SK-N-MC (cell line): Measurements from ENCODE around the gene ERG.

Experiments used
- DNase-seq: peaks from one replicate; pipeline ENCODE4 v3.0.0-alpha.2; 2011; ENCODE audit warnings: low read depth, low spot score
- H3K27ac ChIP-seq: fragments of 200-600 bp; sonication (generic); 2 replicates; pipeline ENCODE4 v1.5.1; 2016; ENCODE audit warnings: mixed run types
- H3K36me3 ChIP-seq: fragments of 200-600 bp; sonication (generic); 2 replicates; pipeline ENCODE4 v1.6.1; 2017; ENCODE audit warnings: antibody characterized with exemption, low read length, mixed read lengths; ENCODE audit not compliant: insufficient read depth
- H3K4me3 ChIP-seq: fragments of 200-600 bp; sonication (generic); 2 replicates; pipeline ENCODE4 v1.5.1; 2016
- H3K9ac ChIP-seq: fragments of 200-600 bp; sonication (generic); 2 replicates; pipeline ENCODE4 v1.8.0; 2017; ENCODE audit warnings: mixed run types, mixed read lengths; ENCODE audit not compliant: insufficient read length
- H3K9me3 ChIP-seq: fragments of 200-600 bp; sonication (generic); 2 replicates; pipeline ENCODE4 v1.6.1; 2017; ENCODE audit warnings: low read depth, mild to moderate bottlenecking, antibody characterized with exemption, low read length, moderate library complexity, mixed read lengths
- EZH2 ChIP-seq: fragments of 200-600 bp; sonication (generic); IDR thresholded peaks from one replicate; pipeline ENCODE4 v1.6.1; 2017; ENCODE audit warnings: antibody characterized with exemption
- FOXP2 ChIP-seq: optimal IDR thresholded peaks from 2 replicates; pipeline ENCODE3; 2011; ENCODE audit warnings: mild to moderate bottlenecking, moderate library complexity; ENCODE audit not compliant: insufficient read depth; ENCODE audit errors: extremely low read length, control extremely low read depth
- POLR2AphosphoS5 ChIP-seq: IDR thresholded peaks from 2 replicates; pipeline ENCODE4 v1.6.1; 2012; ENCODE audit warnings: mild to moderate bottlenecking, low read depth, low read length, borderline replicate concordance

ERG gene

DNA sequence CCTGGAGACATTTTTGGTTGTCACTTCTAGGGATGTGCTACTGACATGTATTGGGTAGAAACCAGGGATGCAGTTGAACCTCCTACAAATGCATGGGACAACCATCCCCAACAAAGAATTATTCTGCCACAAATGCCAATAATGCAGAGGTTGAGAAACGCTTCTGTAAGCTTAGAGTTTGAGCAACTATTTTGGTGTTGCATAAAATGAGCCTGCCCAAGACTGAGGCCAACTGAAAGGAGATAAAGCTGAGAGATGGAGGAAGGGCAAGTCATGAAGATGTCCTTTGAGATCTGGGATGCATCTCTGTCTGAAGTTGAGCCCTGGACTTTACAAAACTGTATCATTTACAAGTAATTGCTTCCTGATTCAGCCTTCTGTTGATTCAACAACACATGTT, 134.6 kb downstream of the ERG start:
- no peak overlapping the region for H3K9ac ChIP-seq
- no peak for TF ChIP-seq FOXP2
- no peak for TF ChIP-seq EZH2
- no peak for TF ChIP-seq POLR2AphosphoS5
- H3K9me3 ChIP-seq, result no peaks in the 10 kb centered on the region

DNA sequence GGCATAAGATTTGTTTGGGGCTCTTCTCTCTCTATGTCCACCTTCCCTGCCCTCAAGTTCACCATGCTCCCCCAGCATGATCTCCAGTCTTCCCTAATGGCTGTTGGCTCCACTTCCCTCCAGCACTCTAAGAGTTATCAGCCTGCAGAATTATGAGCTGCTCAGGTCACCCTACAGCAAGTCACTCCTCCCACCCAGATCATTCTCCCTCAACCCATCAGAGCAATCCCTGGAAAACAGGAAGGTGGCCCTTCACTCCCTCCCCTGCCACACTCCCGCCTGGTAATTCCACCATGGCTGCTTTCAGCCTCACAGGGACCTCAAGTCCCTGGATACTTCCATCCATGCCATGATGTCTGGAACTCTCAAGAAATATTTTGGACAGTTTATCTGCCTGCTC, 137.0 kb downstream of the ERG start:
- Histone ChIP-seq H3K27ac (no peak overlapping the region), H3K36me3 (no peaks in the 10 kb centered on the region), H3K9me3 (no peaks in the 10 kb centered on the region), H3K4me3 (no peak overlapping the region), H3K9ac (no peak overlapping the region)
- TF ChIP-seq FOXP2, result no peak
- no peak for TF ChIP-seq EZH2
- no peak for TF ChIP-seq POLR2AphosphoS5
- DNase-seq, result no peak

More for the DNA sequence above, 134.6 kb downstream of the ERG start:
- no peak overlapping the region for H3K27ac ChIP-seq
- DNase-seq, result no peak
- no peak overlapping the region for H3K4me3 ChIP-seq
- no peaks in the 10 kb centered on the region for H3K36me3 ChIP-seq

- TF ChIP-seq POLR2AphosphoS5, result no peak
- TF ChIP-seq FOXP2, result no peak
- H3K9me3 ChIP-seq, result no peaks in the 10 kb centered on the region
- H3K4me3 ChIP-seq, result no peak overlapping the region
- no peak overlapping the region for H3K27ac ChIP-seq
- DNase-seq, result no peak
- H3K9ac ChIP-seq, result no peak overlapping the region
- H3K36me3 ChIP-seq, result no peaks in the 10 kb centered on the region
These were observed 138.4 kb downstream of the ERG start for GRCh38 chr21:38359835-38360234.

DNA sequence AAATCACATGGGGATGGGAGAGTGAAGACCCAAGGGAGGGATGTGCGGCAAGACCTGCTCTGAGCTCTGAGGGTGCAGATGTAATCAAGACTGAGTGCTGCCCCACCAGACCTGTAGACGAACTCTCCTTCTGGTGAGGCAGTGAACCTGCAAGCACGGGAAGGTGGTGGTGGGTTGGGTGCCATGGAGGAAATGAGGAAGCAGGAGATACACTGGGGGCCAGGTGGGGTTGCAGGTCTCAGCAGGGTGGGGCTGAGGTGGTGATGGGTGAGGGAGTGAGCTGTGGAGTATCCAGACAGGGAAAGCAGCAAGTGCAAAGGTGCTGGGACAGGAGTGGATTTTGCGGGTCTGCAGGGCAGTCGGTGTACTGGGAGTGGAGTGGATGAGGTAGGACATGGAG, 139.2 kb downstream of the ERG start:
- Histone ChIP-seq H3K4me3 (no peak overlapping the region), H3K27ac (no peak overlapping the region), H3K9me3 (no peaks in the 10 kb centered on the region), H3K9ac (no peak overlapping the region), H3K36me3 (no peaks in the 10 kb centered on the region)
- TF ChIP-seq EZH2, result no peak
- no peak for TF ChIP-seq POLR2AphosphoS5
- no peak for TF ChIP-seq FOXP2
- no peak for DNase-seq

- Histone ChIP-seq H3K27ac (no peak overlapping the region), H3K9me3 (no peaks in the 10 kb centered on the region), H3K9ac (no peak overlapping the region), H3K36me3 (no peaks in the 10 kb centered on the region), H3K4me3 (no peak overlapping the region)
- TF ChIP-seq POLR2AphosphoS5 (no peak), FOXP2 (no peak), EZH2 (no peak)
- no peak for DNase-seq
These were observed 139.6 kb downstream of the ERG start for GRCh38 chr21:38358666-38359065.

DNA sequence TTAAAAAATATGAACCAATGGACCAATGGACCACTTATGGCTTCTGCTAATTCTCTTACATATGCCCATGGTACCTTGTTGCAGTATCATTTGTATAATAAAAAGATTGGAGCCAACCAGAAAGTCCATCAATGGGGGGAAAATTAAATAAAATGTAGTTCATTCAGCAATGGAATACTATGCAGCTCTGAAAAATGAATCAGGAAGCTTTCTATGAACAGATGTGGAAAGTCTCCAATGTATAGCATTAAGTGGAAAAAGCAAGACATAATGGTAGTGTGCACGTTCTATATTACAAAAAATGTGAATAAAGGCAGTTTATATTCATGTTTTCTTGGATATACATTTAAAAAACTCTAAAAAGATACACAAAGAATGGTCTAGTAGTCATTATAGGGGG, 140.2 kb downstream of the ERG start:
- H3K4me3 ChIP-seq, result no peak overlapping the region
- TF ChIP-seq FOXP2 (no peak), POLR2AphosphoS5 (no peak), EZH2 (no peak)
- H3K9ac ChIP-seq, result no peak overlapping the region

GRCh38 chr21:38356883-38357625, 141.2 kb downstream of the ERG start:
- no peak overlapping the region for H3K4me3 ChIP-seq
- H3K9ac ChIP-seq, result no peak overlapping the region
- no peak overlapping the region for H3K27ac ChIP-seq
- no peak for DNase-seq
- H3K36me3 ChIP-seq, result no peaks in the 10 kb centered on the region
- no peaks in the 10 kb centered on the region for H3K9me3 ChIP-seq
- TF ChIP-seq EZH2, result no peak
- TF ChIP-seq POLR2AphosphoS5, result no peak
- no peak for TF ChIP-seq FOXP2

More for the DNA sequence above, 140.2 kb downstream of the ERG start:
- H3K9me3 ChIP-seq, result no peaks in the 10 kb centered on the region
- H3K36me3 ChIP-seq, result no peaks in the 10 kb centered on the region
- H3K27ac ChIP-seq, result no peak overlapping the region
- DNase-seq, result no peak

DNA sequence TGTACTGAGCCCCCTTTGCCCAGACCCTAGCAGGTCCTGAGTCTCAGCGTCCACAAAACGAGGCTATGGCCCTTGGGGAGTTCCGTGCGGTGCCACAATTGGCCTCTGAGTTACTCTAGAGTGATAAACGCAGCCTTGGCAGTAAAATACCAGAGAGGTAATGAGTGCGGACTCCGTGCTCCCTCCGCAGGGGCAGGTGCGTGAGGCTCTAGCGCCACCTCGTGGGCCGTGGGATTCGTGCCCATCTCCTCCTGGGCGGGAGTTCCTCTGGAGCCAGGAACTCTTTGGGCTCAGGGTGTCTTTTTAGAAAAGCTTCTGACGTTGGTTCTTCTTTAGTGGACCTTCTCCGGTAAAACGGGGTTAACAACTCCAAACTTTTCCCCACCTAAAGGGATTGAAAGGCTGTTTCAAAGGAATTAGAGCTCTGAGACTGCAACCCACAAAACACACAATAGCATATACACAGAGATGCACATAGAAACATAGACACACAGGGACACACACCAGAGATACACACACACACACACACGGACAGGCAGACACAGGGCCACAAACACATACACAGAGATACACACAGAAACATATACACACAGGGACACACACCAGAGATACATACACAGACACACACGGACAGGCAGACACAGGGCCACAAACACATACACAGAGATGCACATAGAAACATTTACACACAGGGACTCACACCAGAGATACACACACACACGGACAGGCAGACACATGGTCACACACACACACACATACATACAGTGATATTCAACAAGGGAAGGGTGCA, 142.1 kb downstream of the ERG start:
- DNase-seq, result no peak
- no peaks in the 10 kb centered on the region for H3K9me3 ChIP-seq
- TF ChIP-seq FOXP2 (no peak), POLR2AphosphoS5 (no peak), EZH2 (no peak)
- H3K27ac ChIP-seq, result no peak overlapping the region
- no peaks in the 10 kb centered on the region for H3K36me3 ChIP-seq
- H3K4me3 ChIP-seq, result no peak overlapping the region
- no peak overlapping the region for H3K9ac ChIP-seq
